GM12875 (cell line): ENCODE measurements around the gene TUBB3.

ENCODE experiments used
- H3K4me3 ChIP-seq: one replicate; pipeline ENCODE4 v1.5.1; 2011; ENCODE audit warnings: low read depth, low read length, control low read depth
- TF ChIP-seq, protein P1 (sequence below): IDR thresholded peaks from 2 replicates; pipeline ENCODE4 v1.5.1; 2011; ENCODE audit warnings: low read depth, mild to moderate bottlenecking, control low read depth, inconsistent platforms, low read length, moderate library complexity, borderline replicate concordance; ENCODE audit not compliant: insufficient read depth

TUBB3 gene

DNA sequence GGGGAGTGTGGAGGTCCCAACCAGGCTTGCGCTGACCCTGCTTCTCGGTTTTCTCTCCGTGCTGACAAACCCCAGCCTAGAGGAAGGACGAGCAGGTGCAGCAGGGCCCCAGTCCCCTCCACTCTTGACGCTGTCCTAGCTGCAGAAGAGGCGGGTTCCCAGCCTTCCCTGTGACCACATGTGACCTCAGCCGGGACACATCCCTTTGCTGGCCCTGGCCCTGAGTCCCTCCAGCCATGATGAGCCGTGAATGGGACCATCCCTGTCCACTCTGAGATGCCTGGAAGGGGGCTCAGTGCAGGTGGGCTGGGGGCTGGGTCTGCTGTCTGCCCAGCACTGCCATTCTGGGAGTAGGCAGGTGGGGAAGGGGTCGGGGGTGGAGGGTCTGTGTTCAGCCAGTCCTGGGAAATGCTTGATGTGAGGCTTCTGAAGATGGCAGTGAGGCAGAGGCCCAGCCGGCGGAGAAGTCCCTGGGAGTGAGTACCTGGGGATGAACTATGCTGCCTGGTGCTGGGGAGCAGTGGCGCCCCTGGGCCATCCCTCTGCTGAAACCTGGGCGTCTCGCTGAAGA, 1.9 kb upstream of the TUBB3 start:
- no peak overlapping the region for H3K4me3 ChIP-seq
- TF ChIP-seq, protein P1, sequence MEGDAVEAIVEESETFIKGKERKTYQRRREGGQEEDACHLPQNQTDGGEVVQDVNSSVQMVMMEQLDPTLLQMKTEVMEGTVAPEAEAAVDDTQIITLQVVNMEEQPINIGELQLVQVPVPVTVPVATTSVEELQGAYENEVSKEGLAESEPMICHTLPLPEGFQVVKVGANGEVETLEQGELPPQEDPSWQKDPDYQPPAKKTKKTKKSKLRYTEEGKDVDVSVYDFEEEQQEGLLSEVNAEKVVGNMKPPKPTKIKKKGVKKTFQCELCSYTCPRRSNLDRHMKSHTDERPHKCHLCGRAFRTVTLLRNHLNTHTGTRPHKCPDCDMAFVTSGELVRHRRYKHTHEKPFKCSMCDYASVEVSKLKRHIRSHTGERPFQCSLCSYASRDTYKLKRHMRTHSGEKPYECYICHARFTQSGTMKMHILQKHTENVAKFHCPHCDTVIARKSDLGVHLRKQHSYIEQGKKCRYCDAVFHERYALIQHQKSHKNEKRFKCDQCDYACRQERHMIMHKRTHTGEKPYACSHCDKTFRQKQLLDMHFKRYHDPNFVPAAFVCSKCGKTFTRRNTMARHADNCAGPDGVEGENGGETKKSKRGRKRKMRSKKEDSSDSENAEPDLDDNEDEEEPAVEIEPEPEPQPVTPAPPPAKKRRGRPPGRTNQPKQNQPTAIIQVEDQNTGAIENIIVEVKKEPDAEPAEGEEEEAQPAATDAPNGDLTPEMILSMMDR: no peak

GRCh38 chr16:89921702-89922476, 1.3 kb upstream of the TUBB3 start:
- TF ChIP-seq, protein P1: no peak
- H3K4me3 ChIP-seq: no peak overlapping the region

GRCh38 chr16:89922477-89922883, 662 bp upstream of the TUBB3 start:
- TF ChIP-seq, protein P1: no peak

GRCh38 chr16:89923640-89924296, 626 bp downstream of the TUBB3 start:
- TF ChIP-seq, protein P1: no peak
- no peak overlapping the region for H3K4me3 ChIP-seq

More at GRCh38 chr16:89922477-89922883, 662 bp upstream of the TUBB3 start:
- H3K4me3 ChIP-seq: no peak overlapping the region

GRCh38 chr16:89924297-89924924, 1.3 kb downstream of the TUBB3 start:
- TF ChIP-seq, protein P1: no peak
- H3K4me3 ChIP-seq: no peak overlapping the region

GRCh38 chr16:89924925-89925307, 1.8 kb downstream of the TUBB3 start:
- TF ChIP-seq, protein P1: no peak
- H3K4me3 ChIP-seq: no peak overlapping the region

- peak overlapping the region; percentile 49 for H3K4me3 ChIP-seq
- TF ChIP-seq, protein P1: no peak
Measured at GRCh38 chr16:89925596-89926079, 2.5 kb downstream of the TUBB3 start.
